Activated naive CD8-positive, alpha-beta T cell treated with anti-CD3 and anti-CD28 coated beads, Interleukin-2, amount 50 U/mL, for 24 hours (primary cell): ENCODE results near the gene CNOT6L.
"Not testable (repeated sequence)": the region's sequence is repeated elsewhere in the genome, so short reads cannot be mapped to it uniquely, and the experiment has no call there.

Experiments used
- ATAC-seq: fragments of 150-1000 bp; cut with Tn5 transposase; one replicate; pipeline ENCODE4 v1.10.0; 2021
- DNase-seq: peaks from one replicate; pipeline ENCODE4 v3.0.0; 2021
- H3K27ac Mint-ChIP-seq: one replicate; pipeline ENCODE4 v1.8.0; 2021; ENCODE audit warnings: mild to moderate bottlenecking, mixed read lengths
- H3K27me3 Mint-ChIP-seq: one replicate; pipeline ENCODE4 v1.8.0; 2021; ENCODE audit warnings: mixed read lengths
- H3K36me3 Mint-ChIP-seq: one replicate; pipeline ENCODE4 v1.8.0; 2021; ENCODE audit warnings: low read depth, mixed read lengths
- H3K4me1 Mint-ChIP-seq: one replicate; pipeline ENCODE4 v1.8.0; 2021; ENCODE audit warnings: mixed read lengths
- H3K4me3 Mint-ChIP-seq: one replicate; pipeline ENCODE4 v1.8.0; 2021; ENCODE audit warnings: mild to moderate bottlenecking, moderate library complexity, mixed read lengths
- H3K9me3 Mint-ChIP-seq: one replicate; pipeline ENCODE4 v1.8.0; 2021; ENCODE audit warnings: mixed read lengths

Gene CNOT6L

DNA sequence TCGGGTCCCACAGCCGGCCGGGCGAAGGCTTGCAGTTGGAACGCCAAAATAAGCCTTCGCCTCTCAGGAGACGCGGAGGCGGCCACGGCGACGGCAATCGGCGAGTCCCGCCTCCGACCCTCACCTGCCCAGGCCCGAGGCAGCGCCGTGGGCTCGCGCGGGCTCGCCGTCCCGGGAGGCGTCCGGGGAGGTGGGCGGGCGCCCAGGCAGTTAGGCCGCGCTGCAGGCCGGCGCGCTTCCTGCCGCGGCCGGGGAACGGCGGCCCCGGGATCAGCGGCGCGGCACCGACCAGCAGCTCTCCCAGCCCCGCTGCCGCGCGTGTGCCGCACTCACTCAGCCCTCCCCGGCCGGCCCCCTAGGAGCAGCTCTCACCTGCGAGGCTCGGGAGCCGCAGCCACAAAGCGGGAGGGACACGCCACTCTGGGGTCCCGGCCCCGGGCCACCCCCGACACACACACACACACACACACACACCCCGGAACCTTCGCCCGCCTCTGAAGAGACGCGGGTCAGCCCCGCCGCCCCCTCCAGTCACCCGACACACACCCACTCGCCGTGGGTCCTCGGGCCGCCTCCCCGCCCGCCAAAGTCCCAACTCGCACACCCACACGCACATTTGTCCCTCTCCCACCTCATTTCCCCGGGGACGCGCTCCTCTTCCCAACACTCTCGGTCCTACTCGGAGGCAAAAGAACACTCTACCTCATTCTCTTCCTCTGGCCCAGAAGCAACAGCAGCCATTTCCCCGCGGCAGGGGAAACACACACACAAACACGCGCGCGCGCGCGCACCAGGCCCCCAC lies at the start of gene CNOT6L:
CNOT6L (minus strand) TSS at position 767 of the 802 bp plus-strand sequence; CDS start at position 707, 60 bp downstream.
- DNase-seq (peak; percentile 78), ATAC-seq (peak; percentile 11)
- peak within 1 kb of the TSS; percentile 100 for H3K27ac Mint-ChIP-seq
- no peaks in the 10 kb centered on the region for H3K9me3 Mint-ChIP-seq
- peaks cover 63% of the 10 kb centered on the region for H3K4me1 Mint-ChIP-seq
- peaks cover 16% of the 10 kb centered on the region for H3K36me3 Mint-ChIP-seq
- peaks cover 2% of the 10 kb centered on the region for H3K27me3 Mint-ChIP-seq
- peak within 1 kb of the TSS; percentile 100 for H3K4me3 Mint-ChIP-seq

DNA sequence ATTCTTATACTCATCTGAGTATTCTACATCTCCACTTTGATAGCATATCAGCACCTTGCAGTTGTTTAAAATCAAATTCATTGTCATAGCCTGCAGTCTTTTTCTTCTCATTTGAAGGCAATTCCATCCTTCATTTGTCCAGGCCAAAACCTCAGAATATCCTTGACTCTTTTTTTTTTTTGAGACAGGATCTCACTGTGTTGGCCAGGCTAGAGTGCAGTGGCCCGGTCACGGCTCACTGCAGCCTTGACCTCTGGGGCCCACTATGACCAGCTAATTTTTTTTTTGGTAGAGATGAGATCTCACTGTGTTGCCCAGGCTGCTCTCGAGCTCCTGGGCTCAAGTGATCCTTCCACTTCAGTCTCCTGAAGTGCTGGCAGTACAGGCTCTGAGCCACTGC lies 46.1 kb upstream of the CNOT6L start:
- peak overlapping the region; percentile 48 for H3K4me3 Mint-ChIP-seq
- peak overlapping the region; percentile 38 for H3K27ac Mint-ChIP-seq
- peaks cover 38% of the 10 kb centered on the region for H3K36me3 Mint-ChIP-seq
- H3K4me1 Mint-ChIP-seq, result peaks cover 63% of the 10 kb centered on the region
- no peak for DNase-seq
- H3K9me3 Mint-ChIP-seq, result no peaks in the 10 kb centered on the region
- H3K27me3 Mint-ChIP-seq, result peaks cover 3% of the 10 kb centered on the region
- no peak for ATAC-seq

DNA sequence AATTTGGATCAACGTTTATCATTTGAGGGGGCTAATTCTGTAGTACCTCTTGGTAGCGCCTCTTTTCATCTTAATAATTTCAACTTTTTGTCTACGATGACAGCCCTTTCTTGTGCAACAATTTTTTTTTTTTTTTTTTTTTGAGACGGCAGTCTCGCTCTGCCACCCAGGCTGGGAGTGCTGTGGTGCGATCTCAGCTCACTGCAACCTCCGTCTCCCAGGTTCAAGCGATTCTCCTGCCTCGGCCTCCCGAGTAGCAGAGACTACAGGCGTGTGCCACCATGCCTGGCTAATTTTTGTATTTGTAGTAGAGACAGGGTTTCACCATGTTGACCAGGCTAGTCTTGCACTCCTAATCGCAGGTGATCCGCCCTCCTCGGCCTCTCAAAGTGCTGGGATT lies 44.2 kb upstream of the CNOT6L start:
- peak overlapping the region; percentile 95 for H3K4me3 Mint-ChIP-seq
- peak overlapping the region; percentile 100 for H3K27ac Mint-ChIP-seq
- peaks cover 30% of the 10 kb centered on the region for H3K36me3 Mint-ChIP-seq
- ATAC-seq, DNase-seq, H3K27me3 Mint-ChIP-seq, H3K9me3 Mint-ChIP-seq: not testable (repeated sequence)
- peaks cover 65% of the 10 kb centered on the region for H3K4me1 Mint-ChIP-seq

DNA sequence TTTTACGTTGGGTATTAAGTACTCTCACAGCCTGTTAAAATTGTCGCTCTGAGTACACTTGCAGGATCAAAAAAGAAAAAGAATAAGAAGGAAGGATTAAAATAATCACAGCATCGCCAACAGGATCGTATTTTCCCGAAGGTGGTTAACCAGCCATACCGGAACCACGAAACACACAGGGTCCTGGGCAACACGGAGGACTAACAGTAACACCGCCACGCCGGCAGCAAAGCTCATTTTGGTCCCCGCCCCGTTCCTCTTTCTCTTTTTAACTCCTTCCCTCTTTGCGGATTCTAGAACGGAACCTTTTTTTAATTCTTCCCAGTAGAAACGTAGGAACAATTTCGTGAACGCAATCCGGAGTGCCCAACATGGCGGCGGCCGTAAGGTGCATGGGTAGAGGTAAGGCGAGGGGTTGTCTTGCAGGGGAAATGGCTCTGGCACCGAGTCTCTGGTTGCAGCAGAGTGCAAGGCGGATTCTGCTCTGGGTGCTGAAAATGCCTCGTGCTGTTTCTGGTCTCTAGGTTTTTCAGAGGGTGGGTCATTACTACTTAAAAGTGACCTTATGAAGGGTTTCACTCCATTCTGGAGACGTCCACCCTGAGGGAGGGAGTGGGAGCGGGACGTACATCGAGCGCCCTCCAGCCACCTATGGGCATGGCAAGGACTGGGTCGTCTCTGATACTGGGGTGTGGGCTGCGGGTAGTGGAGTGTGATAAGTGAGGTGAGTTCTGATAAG lies 43.5 kb upstream of the CNOT6L start, which contains the start of gene MRPL1:
MRPL1 (plus strand) TSS at position 353 of the 739 bp plus-strand sequence; CDS start at position 372, 19 bp downstream.
- H3K9me3 Mint-ChIP-seq, result no peaks in the 10 kb centered on the region
- peaks cover 3% of the 10 kb centered on the region for H3K27me3 Mint-ChIP-seq
- H3K4me1 Mint-ChIP-seq, result peaks cover 68% of the 10 kb centered on the region

GRCh38 chr4:77861495-77861894 lies 42.3 kb upstream of the CNOT6L start:
- DNase-seq (no peak), ATAC-seq (peak; percentile 60)
- H3K27me3 Mint-ChIP-seq, result peaks cover 3% of the 10 kb centered on the region
- peaks cover 21% of the 10 kb centered on the region for H3K36me3 Mint-ChIP-seq
- H3K4me1 Mint-ChIP-seq, result peaks cover 75% of the 10 kb centered on the region
- H3K9me3 Mint-ChIP-seq, result no peaks in the 10 kb centered on the region
- H3K27ac Mint-ChIP-seq, result peak overlapping the region; percentile 100
- peak overlapping the region; percentile 95 for H3K4me3 Mint-ChIP-seq

More for the DNA sequence above, 43.5 kb upstream of the CNOT6L start, which contains the start of gene MRPL1:
- H3K4me3 Mint-ChIP-seq, result peak within 1 kb of the TSS; percentile 95
- DNase-seq (peak; percentile 86), ATAC-seq (peak; percentile 85)
- peaks cover 30% of the 10 kb centered on the region for H3K36me3 Mint-ChIP-seq
- peak within 1 kb of the TSS; percentile 100 for H3K27ac Mint-ChIP-seq

- H3K4me1 Mint-ChIP-seq, result peaks cover 82% of the 10 kb centered on the region
- H3K27ac Mint-ChIP-seq, result peak overlapping the region; percentile 38
- no peaks in the 10 kb centered on the region for H3K9me3 Mint-ChIP-seq
- ATAC-seq, result no peak
- DNase-seq, result no peak
- no peak overlapping the region for H3K4me3 Mint-ChIP-seq
- H3K36me3 Mint-ChIP-seq, result peaks cover 6% of the 10 kb centered on the region
- H3K27me3 Mint-ChIP-seq, result peaks cover 3% of the 10 kb centered on the region
Observed at GRCh38 chr4:77859256-77859655, 40.1 kb upstream of the CNOT6L start.

GRCh38 chr4:77856152-77856551 lies 37.0 kb upstream of the CNOT6L start:
- ATAC-seq (no peak), DNase-seq (no peak)
- Mint-ChIP-seq H3K9me3 (no peaks in the 10 kb centered on the region), H3K4me1 (peaks cover 89% of the 10 kb centered on the region), H3K36me3 (no peaks in the 10 kb centered on the region), H3K27me3 (no peaks in the 10 kb centered on the region), H3K4me3 (peak overlapping the region; percentile 71), H3K27ac (peak overlapping the region; percentile 80)

GRCh38 chr4:77854431-77855111 lies 35.4 kb upstream of the CNOT6L start:
- DNase-seq (no peak), ATAC-seq (peak; percentile 71)
- Mint-ChIP-seq H3K9me3 (no peaks in the 10 kb centered on the region), H3K4me1 (peaks cover 76% of the 10 kb centered on the region), H3K4me3 (peak overlapping the region; percentile 72), H3K36me3 (no peaks in the 10 kb centered on the region), H3K27me3 (no peaks in the 10 kb centered on the region), H3K27ac (peak overlapping the region; percentile 95)

DNA sequence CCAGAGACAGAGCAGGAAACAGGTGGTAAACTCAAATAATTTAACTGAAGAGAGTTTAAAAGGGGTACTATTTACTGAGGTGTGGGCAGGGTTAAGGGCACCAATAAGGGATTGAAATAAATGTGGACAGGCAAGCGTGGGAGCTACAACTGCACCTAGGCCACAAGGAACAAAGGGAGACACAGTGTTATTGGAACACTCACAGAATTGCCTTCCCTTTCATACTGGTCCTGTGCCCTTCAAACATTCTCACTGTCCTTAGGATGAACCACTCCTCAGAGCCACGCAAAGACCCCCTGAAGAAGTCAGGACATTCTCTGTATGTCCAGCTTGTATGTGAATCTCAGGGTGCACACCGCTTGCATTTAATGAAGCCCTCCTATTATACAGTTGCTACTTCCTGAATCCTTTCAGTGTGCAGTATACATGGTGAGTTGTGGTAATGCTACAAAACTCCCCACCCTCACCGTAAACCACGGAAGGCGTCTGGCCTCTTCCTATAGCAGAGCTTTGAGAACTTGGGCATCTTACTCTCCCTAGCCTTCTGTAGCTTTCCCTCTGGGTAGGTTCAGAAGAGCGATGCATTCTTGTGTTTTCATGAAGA lies 33.8 kb upstream of the CNOT6L start:
- H3K4me1 Mint-ChIP-seq, result peaks cover 63% of the 10 kb centered on the region
- DNase-seq (peak; percentile 70), ATAC-seq (peak; percentile 93)
- no peaks in the 10 kb centered on the region for H3K9me3 Mint-ChIP-seq
- no peaks in the 10 kb centered on the region for H3K27me3 Mint-ChIP-seq
- no peaks in the 10 kb centered on the region for H3K36me3 Mint-ChIP-seq
- H3K4me3 Mint-ChIP-seq, result peak overlapping the region; percentile 72
- peak overlapping the region; percentile 95 for H3K27ac Mint-ChIP-seq

DNA sequence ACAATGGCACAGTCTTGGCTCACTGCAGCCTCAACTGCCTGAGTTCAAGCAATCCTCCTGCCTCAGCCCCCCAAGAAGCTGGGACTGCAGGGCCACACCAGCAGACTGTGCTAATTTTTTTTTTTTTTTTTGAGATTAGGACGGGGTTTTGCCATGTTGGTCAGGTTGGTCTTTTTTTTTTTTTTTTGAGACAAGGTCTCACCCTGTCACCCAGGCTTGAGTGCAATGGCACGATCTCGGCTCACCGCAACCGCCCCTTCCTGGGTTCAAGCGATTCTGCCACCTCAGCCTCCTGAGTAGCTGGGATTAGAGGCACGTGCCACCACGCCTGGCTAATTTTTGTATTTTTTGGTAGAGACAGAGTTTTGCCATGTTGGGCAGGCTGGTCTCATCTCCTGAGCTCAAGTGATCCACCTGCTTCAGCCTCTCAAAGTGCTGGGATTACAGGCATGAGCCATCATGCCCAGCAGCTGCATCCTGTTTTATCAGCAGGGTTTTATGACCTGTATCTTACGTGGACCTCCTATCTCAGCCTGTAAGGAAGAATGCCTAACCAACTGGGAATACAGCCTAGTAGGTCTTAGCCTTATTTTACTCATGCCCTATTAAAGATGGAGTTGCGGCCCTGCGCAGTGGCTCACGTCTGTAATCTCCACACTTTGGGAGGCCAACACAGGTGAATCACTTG lies 30.3 kb upstream of the CNOT6L start:
- no peak for ATAC-seq
- Mint-ChIP-seq H3K27me3 (no peaks in the 10 kb centered on the region), H3K4me1 (peaks cover 44% of the 10 kb centered on the region), H3K36me3 (no peaks in the 10 kb centered on the region), H3K4me3 (no peak overlapping the region), H3K27ac (no peak overlapping the region), H3K9me3 (no peaks in the 10 kb centered on the region)
- no peak for DNase-seq

- no peak overlapping the region for H3K4me3 Mint-ChIP-seq
- peaks cover 44% of the 10 kb centered on the region for H3K4me1 Mint-ChIP-seq
- H3K27me3 Mint-ChIP-seq, result no peaks in the 10 kb centered on the region
- H3K36me3 Mint-ChIP-seq, result no peaks in the 10 kb centered on the region
- no peak overlapping the region for H3K27ac Mint-ChIP-seq
- no peaks in the 10 kb centered on the region for H3K9me3 Mint-ChIP-seq
- no peak for ATAC-seq
- no peak for DNase-seq
Observed at GRCh38 chr4:77848508-77848907, 29.3 kb upstream of the CNOT6L start.

- no peaks in the 10 kb centered on the region for H3K9me3 Mint-ChIP-seq
- H3K4me3 Mint-ChIP-seq, result no peak overlapping the region
- H3K4me1 Mint-ChIP-seq, result peaks cover 28% of the 10 kb centered on the region
- no peaks in the 10 kb centered on the region for H3K27me3 Mint-ChIP-seq
- no peaks in the 10 kb centered on the region for H3K36me3 Mint-ChIP-seq
- no peak overlapping the region for H3K27ac Mint-ChIP-seq
- ATAC-seq, result no peak
- no peak for DNase-seq
Observed at GRCh38 chr4:77845929-77846328, 26.8 kb upstream of the CNOT6L start.

GRCh38 chr4:77845400-77845799 lies 26.2 kb upstream of the CNOT6L start:
- Mint-ChIP-seq H3K4me3 (no peak overlapping the region), H3K27ac (no peak overlapping the region), H3K36me3 (no peaks in the 10 kb centered on the region), H3K9me3 (no peaks in the 10 kb centered on the region), H3K27me3 (no peaks in the 10 kb centered on the region), H3K4me1 (peaks cover 28% of the 10 kb centered on the region)
- no peak for DNase-seq
- no peak for ATAC-seq

- peaks cover 28% of the 10 kb centered on the region for H3K4me1 Mint-ChIP-seq
- peak overlapping the region; percentile 81 for H3K27ac Mint-ChIP-seq
- H3K9me3 Mint-ChIP-seq, result no peaks in the 10 kb centered on the region
- ATAC-seq (no peak), DNase-seq (no peak)
- H3K36me3 Mint-ChIP-seq, result no peaks in the 10 kb centered on the region
- H3K4me3 Mint-ChIP-seq, result no peak overlapping the region
- no peaks in the 10 kb centered on the region for H3K27me3 Mint-ChIP-seq
Observed at GRCh38 chr4:77844363-77844762, 25.2 kb upstream of the CNOT6L start.
